ENCODE measurements around the gene ZNF735. TPM values are rescaled to one million over a fixed set of nuclear protein-coding genes. Genes with fewer than 3 reads are reported as not detected.
"Not testable (repeated sequence)": the region's sequence is repeated elsewhere in the genome, so short reads cannot be mapped to it uniquely, and the experiment has no call there.

The ZNF735 gene
- total RNA-seq, 1 donor from 2014 or later, result not detected

GRCh38 chr7:64192148-64192704 is 14.8 kb upstream of the ZNF735 start:
- Mint-ChIP-seq H3K27me3 (no peaks in the 10 kb centered on the region), H3K36me3 (no peaks in the 10 kb centered on the region), H3K9me3 (no peaks in the 10 kb centered on the region), H3K4me3 (no peak overlapping the region), H3K27ac (no peak overlapping the region), H3K4me1 (ENCODE audit: unreplicated experiment) (no peaks in the 10 kb centered on the region)
- TF ChIP-seq, protein P1, sequence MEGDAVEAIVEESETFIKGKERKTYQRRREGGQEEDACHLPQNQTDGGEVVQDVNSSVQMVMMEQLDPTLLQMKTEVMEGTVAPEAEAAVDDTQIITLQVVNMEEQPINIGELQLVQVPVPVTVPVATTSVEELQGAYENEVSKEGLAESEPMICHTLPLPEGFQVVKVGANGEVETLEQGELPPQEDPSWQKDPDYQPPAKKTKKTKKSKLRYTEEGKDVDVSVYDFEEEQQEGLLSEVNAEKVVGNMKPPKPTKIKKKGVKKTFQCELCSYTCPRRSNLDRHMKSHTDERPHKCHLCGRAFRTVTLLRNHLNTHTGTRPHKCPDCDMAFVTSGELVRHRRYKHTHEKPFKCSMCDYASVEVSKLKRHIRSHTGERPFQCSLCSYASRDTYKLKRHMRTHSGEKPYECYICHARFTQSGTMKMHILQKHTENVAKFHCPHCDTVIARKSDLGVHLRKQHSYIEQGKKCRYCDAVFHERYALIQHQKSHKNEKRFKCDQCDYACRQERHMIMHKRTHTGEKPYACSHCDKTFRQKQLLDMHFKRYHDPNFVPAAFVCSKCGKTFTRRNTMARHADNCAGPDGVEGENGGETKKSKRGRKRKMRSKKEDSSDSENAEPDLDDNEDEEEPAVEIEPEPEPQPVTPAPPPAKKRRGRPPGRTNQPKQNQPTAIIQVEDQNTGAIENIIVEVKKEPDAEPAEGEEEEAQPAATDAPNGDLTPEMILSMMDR (conservative IDR thresholded peaks at IDR 0.05), result no peak
- DNase-seq (ENCODE audit: extremely low spot score, unreplicated experiment), result no peak

- H3K27ac Mint-ChIP-seq, result no peak overlapping the region
- no peaks in the 10 kb centered on the region for H3K9me3 Mint-ChIP-seq
- no peaks in the 10 kb centered on the region for H3K4me1 Mint-ChIP-seq (ENCODE audit: unreplicated experiment)
- no peaks in the 10 kb centered on the region for H3K27me3 Mint-ChIP-seq
- H3K36me3 Mint-ChIP-seq, result no peaks in the 10 kb centered on the region
- no peak overlapping the region for H3K4me3 Mint-ChIP-seq
- TF ChIP-seq, protein P1 (conservative IDR thresholded peaks at IDR 0.05), result no peak
- no peak for DNase-seq (ENCODE audit: extremely low spot score, unreplicated experiment)
Observed at GRCh38 chr7:64192775-64193174, 14.2 kb upstream of the ZNF735 start.

DNA sequence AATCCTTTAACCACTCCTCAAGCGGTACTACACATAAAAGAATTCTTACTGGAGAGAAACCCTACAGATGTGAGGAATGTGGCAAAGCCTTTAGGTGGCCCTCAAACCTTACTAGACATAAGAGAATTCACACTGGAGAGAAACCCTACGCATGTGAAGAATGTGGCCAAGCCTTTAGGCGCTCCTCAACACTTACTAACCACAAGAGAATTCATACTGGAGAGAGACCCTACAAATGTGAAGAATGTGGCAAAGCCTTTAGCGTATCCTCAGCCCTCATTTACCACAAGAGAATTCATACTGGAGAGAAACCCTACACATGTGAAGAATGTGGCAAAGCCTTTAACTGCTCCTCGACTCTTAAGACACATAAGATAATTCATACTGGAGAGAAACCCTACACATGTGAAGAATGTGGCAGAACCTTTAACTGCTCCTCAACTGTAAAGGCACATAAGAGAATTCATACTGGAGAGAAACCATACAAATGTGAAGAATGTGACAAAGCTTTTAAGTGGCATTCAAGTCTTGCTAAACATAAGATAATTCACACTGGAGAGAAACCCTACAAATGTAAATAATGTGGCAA is 12.8 kb downstream of the ZNF735 start:
- not testable (repeated sequence) for H3K4me1 Mint-ChIP-seq (ENCODE audit: unreplicated experiment); H3K27ac Mint-ChIP-seq; DNase-seq (ENCODE audit: extremely low spot score, unreplicated experiment); H3K36me3 Mint-ChIP-seq; H3K4me3 Mint-ChIP-seq; H3K9me3 Mint-ChIP-seq; H3K27me3 Mint-ChIP-seq

DNA sequence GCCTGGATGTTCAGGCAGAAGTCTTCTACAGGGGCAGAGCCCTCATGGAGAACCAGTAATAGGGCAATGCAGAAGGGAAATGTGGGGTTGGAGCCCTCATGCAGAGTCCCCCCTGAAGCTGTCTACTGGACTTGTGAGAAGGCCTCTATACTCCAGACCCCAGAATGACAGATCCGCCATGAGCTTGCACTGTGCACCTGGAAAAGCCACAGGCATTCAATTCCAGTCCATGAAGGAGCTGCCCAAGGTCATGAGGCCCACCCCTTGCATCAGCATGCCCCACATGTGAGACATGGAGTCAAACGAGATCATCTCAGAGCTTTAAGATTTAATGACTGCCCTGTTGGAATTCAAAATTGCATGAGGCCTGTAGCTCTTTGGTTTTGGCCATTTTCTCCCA is 16.4 kb downstream of the ZNF735 start:
- H3K4me3 Mint-ChIP-seq, result no peak overlapping the region
- H3K4me1 Mint-ChIP-seq (ENCODE audit: unreplicated experiment), result no peaks in the 10 kb centered on the region
- TF ChIP-seq, protein P1 (conservative IDR thresholded peaks at IDR 0.05), result no peak
- no peaks in the 10 kb centered on the region for H3K27me3 Mint-ChIP-seq
- no peaks in the 10 kb centered on the region for H3K9me3 Mint-ChIP-seq
- H3K27ac Mint-ChIP-seq, result no peak overlapping the region
- H3K36me3 Mint-ChIP-seq, result no peaks in the 10 kb centered on the region
- no peak for DNase-seq (ENCODE audit: extremely low spot score, unreplicated experiment)

DNA sequence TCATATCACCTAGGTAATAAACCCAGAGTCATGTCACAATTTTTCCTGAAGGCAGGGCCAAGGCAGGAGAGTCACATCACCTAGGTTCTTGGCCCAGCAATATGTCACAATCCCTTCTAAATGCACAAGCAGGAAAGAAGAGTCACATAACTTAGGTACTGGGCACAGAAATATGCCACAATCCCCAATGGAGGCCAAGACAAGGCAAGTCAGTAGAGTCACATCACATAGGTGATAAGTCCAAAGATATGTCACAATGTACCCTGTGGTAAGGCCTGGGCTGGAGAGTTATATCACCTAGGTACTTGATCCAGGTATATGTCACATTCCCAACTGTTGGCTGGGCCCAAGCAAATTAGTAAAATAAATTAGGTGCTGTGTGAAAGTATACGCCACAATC is 21.2 kb downstream of the ZNF735 start, which contains the start of gene ZNF679:
TSS of gene ZNF679 (plus strand) at position 301 of the 400 bp plus-strand sequence. CDS start 20,644 bp downstream, outside the sequence.
- not testable (repeated sequence) for DNase-seq (ENCODE audit: extremely low spot score, unreplicated experiment); H3K27ac Mint-ChIP-seq; H3K4me3 Mint-ChIP-seq; H3K9me3 Mint-ChIP-seq; H3K36me3 Mint-ChIP-seq; H3K4me1 Mint-ChIP-seq (ENCODE audit: unreplicated experiment); H3K27me3 Mint-ChIP-seq

DNA sequence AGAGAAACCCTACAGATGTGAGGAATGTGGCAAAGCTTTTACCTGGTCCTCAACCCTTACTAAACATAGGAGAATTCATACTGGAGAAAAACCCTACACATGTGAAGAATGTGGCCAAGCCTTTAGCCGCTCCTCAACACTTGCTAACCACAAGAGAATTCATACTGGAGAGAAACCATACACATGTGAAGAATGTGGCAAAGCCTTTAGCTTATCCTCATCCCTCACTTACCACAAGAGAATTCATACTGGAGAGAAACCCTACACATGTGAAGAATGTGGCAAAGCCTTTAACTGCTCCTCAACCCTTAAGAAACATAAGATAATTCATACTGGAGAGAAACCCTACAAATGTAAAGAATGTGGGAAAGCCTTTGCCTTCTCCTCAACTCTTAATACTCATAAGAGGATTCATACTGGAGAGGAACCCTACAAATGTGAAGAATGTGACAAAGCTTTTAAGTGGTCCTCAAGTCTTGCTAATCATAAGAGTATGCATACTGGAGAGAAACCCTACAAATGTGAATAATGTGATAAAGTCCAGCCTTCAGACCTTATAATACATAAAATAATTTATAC is 59.4 kb downstream of the ZNF735 start:
- TF ChIP-seq, protein P1 (conservative IDR thresholded peaks at IDR 0.05), result no peak
- H3K27me3 Mint-ChIP-seq, result no peaks in the 10 kb centered on the region
- no peak overlapping the region for H3K4me3 Mint-ChIP-seq
- H3K4me1 Mint-ChIP-seq (ENCODE audit: unreplicated experiment), result no peaks in the 10 kb centered on the region
- H3K27ac Mint-ChIP-seq, result no peak overlapping the region
- peaks cover 5% of the 10 kb centered on the region for H3K9me3 Mint-ChIP-seq
- no peak for DNase-seq (ENCODE audit: extremely low spot score, unreplicated experiment)
- H3K36me3 Mint-ChIP-seq, result no peaks in the 10 kb centered on the region

Other genes with a start within 250 kb of the ZNF735 start
- gene ZNF722, start 208.4 kb upstream of the ZNF735 start, total RNA-seq (ENCODE audit: low replicate concordance), result not detected in 2 replicates
- gene ZNF727, start 161.8 kb upstream of the ZNF735 start, total RNA-seq (ENCODE audit: low replicate concordance), result not detected in 2 replicates
- not detected in 2 replicates for gene ZNF679, start 21.3 kb downstream of the ZNF735 start, total RNA-seq (ENCODE audit: low replicate concordance)
- gene ZNF736, start 106.8 kb downstream of the ZNF735 start, total RNA-seq (ENCODE audit: low replicate concordance), result not detected in 2 replicates

Data from type B pancreatic cell (in vitro differentiated cells).